GM12801 (cell line): ENCODE results near the gene IQCM.

Experiments
- CTCF ChIP-seq: IDR thresholded peaks from one replicate; pipeline ENCODE4 v1.5.1; 2011; ENCODE audit warnings: control low read depth; ENCODE audit not compliant: insufficient read length; ENCODE audit errors: extremely low read depth

The IQCM gene

GRCh38 chr4:149518471-149518870, 297.2 kb downstream of the IQCM start:
- no peak for TF ChIP-seq CTCF

- TF ChIP-seq CTCF: no peak
These were observed 302.6 kb downstream of the IQCM start for GRCh38 chr4:149513081-149513480.

GRCh38 chr4:149512501-149512900, 303.1 kb downstream of the IQCM start:
- no peak for TF ChIP-seq CTCF

GRCh38 chr4:149511558-149512298, 303.9 kb downstream of the IQCM start:
- no peak for TF ChIP-seq CTCF

DNA sequence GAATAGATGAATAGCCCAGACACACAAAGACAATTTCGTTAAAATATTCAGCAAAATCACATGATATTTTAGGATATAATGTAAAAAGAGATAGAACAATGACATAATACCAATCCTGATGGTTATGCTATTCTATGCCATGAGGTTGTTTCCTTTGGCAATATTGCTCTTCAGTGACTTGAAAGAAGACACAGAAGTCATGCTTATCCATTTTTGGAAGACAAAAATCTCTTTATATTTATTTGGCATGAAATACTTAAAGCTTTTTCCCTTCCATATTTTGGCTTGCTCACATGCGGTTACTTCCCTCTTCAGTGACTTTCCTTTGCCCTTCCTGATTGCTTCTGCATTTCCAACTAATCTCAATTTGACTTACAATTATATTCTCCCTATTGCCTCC, 314.8 kb downstream of the IQCM start:
- TF ChIP-seq CTCF: no peak

DNA sequence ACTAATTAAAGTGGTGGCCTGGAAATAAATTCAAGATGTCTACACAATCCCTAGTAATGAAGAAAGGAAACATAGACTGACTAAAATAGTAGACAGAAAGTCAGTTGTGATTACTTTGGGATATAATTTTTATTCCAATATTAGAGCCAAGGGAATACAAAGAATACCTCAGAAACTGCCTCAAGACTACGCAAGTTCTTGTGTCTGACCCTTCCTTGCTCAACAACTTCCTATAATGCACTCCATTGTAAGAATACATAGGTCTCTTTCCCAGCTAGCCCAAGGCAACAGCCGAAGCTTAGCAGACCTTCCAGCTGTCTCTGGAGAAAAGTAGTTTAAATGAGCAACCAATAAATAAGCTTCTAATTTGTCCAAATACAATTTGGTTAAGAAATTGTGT, 315.9 kb downstream of the IQCM start:
- no peak for TF ChIP-seq CTCF

- no peak for TF ChIP-seq CTCF
These were observed 317.4 kb downstream of the IQCM start for GRCh38 chr4:149498246-149498645.
